ENCODE results near the gene S100A11. TPM values are rescaled to one million over a fixed set of nuclear protein-coding genes. Genes with fewer than 3 reads are reported as not detected.

The S100A11 gene
- total RNA-seq, 2 experiments from 2014 or later, result 27.1 TPM; not detected in 1

DNA sequence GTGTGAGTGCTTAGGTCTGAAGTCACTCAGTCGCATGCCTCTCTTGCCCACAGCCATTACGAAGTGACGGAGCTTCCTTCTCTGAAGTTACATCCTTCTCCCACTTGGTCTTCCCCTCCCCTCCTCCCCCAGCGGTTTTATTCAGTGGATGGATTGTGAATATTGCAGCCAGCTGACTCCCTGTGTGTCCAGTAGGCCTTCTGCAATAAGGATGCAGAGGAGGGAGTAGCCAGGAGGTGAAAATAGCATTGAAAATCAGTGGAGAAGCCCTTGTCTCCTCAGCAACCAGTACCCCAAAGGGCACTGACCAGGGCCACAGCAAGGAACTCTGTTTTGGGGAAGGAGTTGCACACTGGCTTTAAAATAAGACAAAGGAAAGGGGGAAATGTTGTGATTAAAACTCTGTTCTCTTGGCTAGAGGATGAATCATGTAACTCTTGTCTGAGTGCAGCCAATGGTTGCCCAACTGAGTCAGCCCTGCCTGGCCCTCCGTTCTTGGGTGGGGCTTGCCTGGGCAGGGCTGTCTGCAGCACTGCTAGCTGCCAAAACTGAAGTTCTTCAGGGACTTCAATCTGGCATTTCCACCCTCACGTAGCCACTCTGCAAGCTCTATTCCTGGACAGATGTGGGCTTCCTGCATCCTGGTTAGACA lies 47.5 kb downstream of the S100A11 start:
- CTCF ChIA-PET (ENCODE audit: unreplicated experiment), result interaction anchor here (1.1 kb wide), 1 partner anchor 12 kb away, joined by 3 read pairs; no protein-coding TSS in a partner anchor
- DNase-seq (ENCODE audit: low spot score), result no peak
- no peak overlapping the region for H3K4me2 ChIP-seq (ENCODE audit: low read length)
- no peaks in the 10 kb centered on the region for H3K36me3 ChIP-seq (ENCODE audit: insufficient read depth, low read length)
- BruUV-seq (replicated peaks), result no TSS peak
- intact Hi-C loops (cut with micrococcal nuclease; ENCODE audit: unreplicated experiment), result no loop called here
- H3K9me3 ChIP-seq (ENCODE audit: low read length), result no peaks in the 10 kb centered on the region
- POLR2A ChIA-PET, result interaction anchor here (1.0 kb wide), 1 partner anchor 144 kb away, joined by 3 read pairs; no protein-coding TSS in a partner anchor
- TF ChIP-seq EZH2phosphoT487 (IDR thresholded peaks at IDR 0.05; ENCODE audit: borderline replicate concordance, low read depth, low read length), result no peak
- TF ChIP-seq, protein P1, sequence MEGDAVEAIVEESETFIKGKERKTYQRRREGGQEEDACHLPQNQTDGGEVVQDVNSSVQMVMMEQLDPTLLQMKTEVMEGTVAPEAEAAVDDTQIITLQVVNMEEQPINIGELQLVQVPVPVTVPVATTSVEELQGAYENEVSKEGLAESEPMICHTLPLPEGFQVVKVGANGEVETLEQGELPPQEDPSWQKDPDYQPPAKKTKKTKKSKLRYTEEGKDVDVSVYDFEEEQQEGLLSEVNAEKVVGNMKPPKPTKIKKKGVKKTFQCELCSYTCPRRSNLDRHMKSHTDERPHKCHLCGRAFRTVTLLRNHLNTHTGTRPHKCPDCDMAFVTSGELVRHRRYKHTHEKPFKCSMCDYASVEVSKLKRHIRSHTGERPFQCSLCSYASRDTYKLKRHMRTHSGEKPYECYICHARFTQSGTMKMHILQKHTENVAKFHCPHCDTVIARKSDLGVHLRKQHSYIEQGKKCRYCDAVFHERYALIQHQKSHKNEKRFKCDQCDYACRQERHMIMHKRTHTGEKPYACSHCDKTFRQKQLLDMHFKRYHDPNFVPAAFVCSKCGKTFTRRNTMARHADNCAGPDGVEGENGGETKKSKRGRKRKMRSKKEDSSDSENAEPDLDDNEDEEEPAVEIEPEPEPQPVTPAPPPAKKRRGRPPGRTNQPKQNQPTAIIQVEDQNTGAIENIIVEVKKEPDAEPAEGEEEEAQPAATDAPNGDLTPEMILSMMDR (conservative IDR thresholded peaks at IDR 0.05; ENCODE audit: low read length), result no peak
- no peaks in the 10 kb centered on the region for H3K4me1 ChIP-seq (ENCODE audit: insufficient read depth, low read length, poor library complexity, severe bottlenecking)
- no peak overlapping the region for H3K4me3 ChIP-seq (ENCODE audit: low read depth, low read length, poor library complexity, severe bottlenecking)
- H4K20me1 ChIP-seq (ENCODE audit: insufficient read depth, low read length), result no peaks in the 10 kb centered on the region
- no peaks in the 10 kb centered on the region for H3K9me2 ChIP-seq (ENCODE audit: insufficient read depth, low read length)
- H2AFZ ChIP-seq (ENCODE audit: low read length), result no peak overlapping the region
- no peak overlapping the region for H3K27ac ChIP-seq (ENCODE audit: low read depth, low read length, poor library complexity, severe bottlenecking)
- no peaks in the 10 kb centered on the region for H3K79me2 ChIP-seq (ENCODE audit: insufficient read depth, low read depth, low read length)

DNA sequence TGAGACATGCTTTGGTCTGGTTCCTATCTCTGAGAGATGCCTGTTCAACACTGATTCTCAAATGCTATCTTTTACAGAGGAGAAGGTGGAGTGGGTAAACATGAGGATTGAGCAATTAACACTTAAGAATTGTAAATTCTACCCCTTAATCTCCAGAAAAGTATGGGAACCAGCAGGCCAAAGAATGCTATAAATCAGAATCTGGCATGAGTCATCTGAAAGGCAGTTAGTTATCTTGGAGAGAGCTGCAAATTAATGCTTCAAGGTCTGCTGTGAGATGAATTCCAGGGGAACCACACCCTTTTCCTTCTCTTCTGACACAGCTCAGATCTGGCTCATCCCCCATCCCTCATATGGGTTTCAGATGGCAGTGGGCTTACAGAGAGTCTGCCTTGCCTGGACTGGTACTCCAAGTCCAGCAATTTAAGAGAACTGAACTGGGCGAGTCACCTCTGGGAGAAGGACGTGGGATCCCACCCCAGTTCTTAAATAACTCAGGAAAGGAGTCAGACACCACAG lies 48.3 kb downstream of the S100A11 start:
- Histone ChIP-seq H3K4me3 (ENCODE audit: low read depth, low read length, poor library complexity, severe bottlenecking) (no peak overlapping the region), H3K9me2 (ENCODE audit: insufficient read depth, low read length) (no peaks in the 10 kb centered on the region), H3K4me1 (ENCODE audit: insufficient read depth, low read length, poor library complexity, severe bottlenecking) (no peaks in the 10 kb centered on the region), H3K4me2 (ENCODE audit: low read length) (no peak overlapping the region), H3K9me3 (ENCODE audit: low read length) (no peaks in the 10 kb centered on the region), H2AFZ (ENCODE audit: low read length) (no peak overlapping the region), H4K20me1 (ENCODE audit: insufficient read depth, low read length) (no peaks in the 10 kb centered on the region), H3K36me3 (ENCODE audit: insufficient read depth, low read length) (no peaks in the 10 kb centered on the region), H3K79me2 (ENCODE audit: insufficient read depth, low read depth, low read length) (no peaks in the 10 kb centered on the region), H3K27ac (ENCODE audit: low read depth, low read length, poor library complexity, severe bottlenecking) (no peak overlapping the region)
- intact Hi-C loops (cut with micrococcal nuclease; ENCODE audit: unreplicated experiment), result no loop called here
- POLR2A ChIA-PET, result no interaction called here
- CTCF ChIA-PET (ENCODE audit: unreplicated experiment), result interaction anchor here (1.1 kb wide), 1 partner anchor 13 kb away, joined by 3 read pairs; no protein-coding TSS in a partner anchor
- no TSS peak for BruUV-seq (replicated peaks)
- no peak for DNase-seq (ENCODE audit: low spot score)
- TF ChIP-seq EZH2phosphoT487 (IDR thresholded peaks at IDR 0.05; ENCODE audit: borderline replicate concordance, low read depth, low read length), result no peak
- TF ChIP-seq, protein P1 (conservative IDR thresholded peaks at IDR 0.05; ENCODE audit: low read length), result no peak

Data from OCI-LY7 (cell line).